Glutamatergic neuron (in vitro differentiated cells): ENCODE measurements around the gene FAM174B. TPM values are rescaled to one million over a fixed set of nuclear protein-coding genes. Genes with fewer than 3 reads are reported as not detected.

Source experiments
- DNase-seq: peaks from one replicate; pipeline ENCODE4 v3.0.0; 2022
- H3K27ac Mint-ChIP-seq: one replicate; pipeline ENCODE4 v1.8.0; 2020; ENCODE audit warnings: mild to moderate bottlenecking, mixed read lengths, inconsistent platforms; ENCODE audit not compliant: unreplicated experiment
- H3K27me3 Mint-ChIP-seq: one replicate; pipeline ENCODE4 v1.8.0; 2020; ENCODE audit warnings: mild to moderate bottlenecking, moderate library complexity, mixed read lengths, inconsistent platforms; ENCODE audit not compliant: unreplicated experiment
- H3K36me3 Mint-ChIP-seq: one replicate; pipeline ENCODE4 v1.8.0; 2020; ENCODE audit warnings: mild to moderate bottlenecking, mixed read lengths, inconsistent platforms; ENCODE audit not compliant: unreplicated experiment
- H3K4me1 Mint-ChIP-seq: one replicate; pipeline ENCODE4 v1.8.0; 2020; ENCODE audit warnings: mild to moderate bottlenecking, low read depth, mixed read lengths, inconsistent platforms; ENCODE audit not compliant: unreplicated experiment
- H3K4me3 Mint-ChIP-seq: one replicate; pipeline ENCODE4 v1.8.0; 2020; ENCODE audit warnings: mild to moderate bottlenecking, mixed read lengths, inconsistent platforms; ENCODE audit not compliant: unreplicated experiment
- H3K9me3 Mint-ChIP-seq: one replicate; pipeline ENCODE4 v1.8.0; 2020; ENCODE audit warnings: mild to moderate bottlenecking, moderate library complexity, mixed read lengths, inconsistent platforms; ENCODE audit not compliant: unreplicated experiment
- total RNA-seq: library from RNA; stranded (reverse); fragmentation: NEBNext Ultra II Directional; extraction: Animal tissue kit (Norgen Biotek cat#: 25700); gene quantifications from one replicate; pipeline ENCODE4 v1.2.1, GENCODE V29; 2021; ENCODE audit not compliant: unreplicated experiment
- TF ChIP-seq, protein P1 (sequence below): fragments of 200-600 bp; sonication (generic); IDR thresholded peaks from one replicate; pipeline ENCODE4 v1.5.0; 2021; ENCODE audit not compliant: partially characterized antibody, unreplicated experiment

Gene FAM174B
- total RNA-seq, 1 donor from 2014 or later, result 8.6 TPM

- Mint-ChIP-seq H3K4me1 (peaks cover 27% of the 10 kb centered on the region), H3K4me3 (no peak overlapping the region), H3K9me3 (peaks cover 9% of the 10 kb centered on the region), H3K27me3 (peaks cover 5% of the 10 kb centered on the region), H3K36me3 (no peaks in the 10 kb centered on the region), H3K27ac (peak overlapping the region; percentile 33)
- DNase-seq, result no peak
- TF ChIP-seq, protein P1, sequence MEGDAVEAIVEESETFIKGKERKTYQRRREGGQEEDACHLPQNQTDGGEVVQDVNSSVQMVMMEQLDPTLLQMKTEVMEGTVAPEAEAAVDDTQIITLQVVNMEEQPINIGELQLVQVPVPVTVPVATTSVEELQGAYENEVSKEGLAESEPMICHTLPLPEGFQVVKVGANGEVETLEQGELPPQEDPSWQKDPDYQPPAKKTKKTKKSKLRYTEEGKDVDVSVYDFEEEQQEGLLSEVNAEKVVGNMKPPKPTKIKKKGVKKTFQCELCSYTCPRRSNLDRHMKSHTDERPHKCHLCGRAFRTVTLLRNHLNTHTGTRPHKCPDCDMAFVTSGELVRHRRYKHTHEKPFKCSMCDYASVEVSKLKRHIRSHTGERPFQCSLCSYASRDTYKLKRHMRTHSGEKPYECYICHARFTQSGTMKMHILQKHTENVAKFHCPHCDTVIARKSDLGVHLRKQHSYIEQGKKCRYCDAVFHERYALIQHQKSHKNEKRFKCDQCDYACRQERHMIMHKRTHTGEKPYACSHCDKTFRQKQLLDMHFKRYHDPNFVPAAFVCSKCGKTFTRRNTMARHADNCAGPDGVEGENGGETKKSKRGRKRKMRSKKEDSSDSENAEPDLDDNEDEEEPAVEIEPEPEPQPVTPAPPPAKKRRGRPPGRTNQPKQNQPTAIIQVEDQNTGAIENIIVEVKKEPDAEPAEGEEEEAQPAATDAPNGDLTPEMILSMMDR, result no peak
Measured at GRCh38 chr15:92621972-92622533, 33.5 kb downstream of the FAM174B start.

DNA sequence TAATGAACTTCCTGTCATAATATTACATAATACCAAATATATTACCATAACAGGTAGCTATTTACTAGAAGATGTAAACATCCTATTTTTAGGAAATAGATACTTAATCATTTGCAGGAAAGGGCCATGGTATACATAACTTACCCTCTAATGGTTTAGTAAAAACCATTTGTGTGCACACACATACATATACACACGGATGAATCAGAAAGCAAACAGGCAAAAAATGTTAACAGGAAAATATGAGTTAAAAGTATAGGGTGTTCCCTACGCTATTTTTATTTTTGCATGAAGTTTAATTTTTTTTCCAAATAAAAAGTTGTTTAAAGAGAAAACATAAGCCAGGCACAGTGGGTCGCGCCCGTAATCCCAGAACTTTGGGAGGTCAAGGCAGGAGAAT, 34.6 kb downstream of the FAM174B start:
- Mint-ChIP-seq H3K27me3 (peaks cover 7% of the 10 kb centered on the region), H3K4me1 (peaks cover 27% of the 10 kb centered on the region), H3K27ac (no peak overlapping the region), H3K4me3 (no peak overlapping the region), H3K9me3 (peaks cover 7% of the 10 kb centered on the region), H3K36me3 (no peaks in the 10 kb centered on the region)
- DNase-seq, result no peak
- TF ChIP-seq, protein P1, result no peak

- Mint-ChIP-seq H3K36me3 (no peaks in the 10 kb centered on the region), H3K27ac (no peak overlapping the region), H3K9me3 (peaks cover 5% of the 10 kb centered on the region), H3K27me3 (peaks cover 6% of the 10 kb centered on the region), H3K4me1 (peaks cover 20% of the 10 kb centered on the region), H3K4me3 (no peak overlapping the region)
- TF ChIP-seq, protein P1, result no peak
- no peak for DNase-seq
Measured at GRCh38 chr15:92619145-92620101, 36.2 kb downstream of the FAM174B start.

DNA sequence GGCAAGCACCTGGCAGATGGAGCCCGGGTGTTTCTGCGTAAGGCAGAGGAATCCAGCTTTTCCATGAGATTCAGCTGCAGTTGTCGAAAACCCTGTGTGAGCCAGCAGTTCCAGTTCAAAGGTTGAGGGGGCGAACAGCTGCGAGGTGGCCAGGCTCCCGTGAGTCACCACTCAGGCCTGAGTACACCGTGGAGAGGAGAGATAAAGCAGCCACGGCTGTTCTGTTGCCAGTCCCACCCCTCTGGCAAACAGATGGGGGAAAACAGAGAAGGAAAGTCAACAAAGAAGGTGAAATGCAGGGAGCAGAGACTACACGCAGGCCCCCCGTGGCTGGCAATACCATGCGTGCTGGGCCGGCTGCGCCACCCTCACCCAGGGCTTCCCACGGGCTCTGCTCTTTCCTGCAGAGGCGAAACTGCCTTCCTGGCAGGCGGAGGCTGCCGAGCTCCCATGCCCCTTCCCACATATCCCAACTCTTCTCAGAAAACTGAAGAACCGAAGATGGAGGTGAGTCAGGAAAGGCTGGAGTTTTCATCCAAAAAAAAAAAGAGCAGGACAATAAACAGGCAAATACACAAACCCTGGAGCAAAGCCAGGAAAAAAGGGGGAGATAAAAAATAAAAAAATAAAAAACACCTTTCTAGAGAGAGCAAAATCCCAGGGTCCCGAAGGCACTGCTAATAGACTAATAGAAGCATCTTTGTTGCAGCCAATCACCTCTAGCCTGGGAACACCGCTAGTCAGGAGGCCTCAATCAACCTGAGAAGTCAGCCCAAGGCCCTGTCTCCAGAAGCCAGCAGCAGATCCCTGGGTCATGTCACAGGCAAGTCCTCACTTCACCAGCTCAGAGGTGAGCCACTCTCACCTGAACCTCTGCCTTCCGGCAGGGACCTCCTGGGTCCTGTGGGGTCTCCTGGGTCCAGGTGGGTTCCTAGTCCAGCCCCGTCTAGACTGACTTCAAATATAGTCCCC, 37.7 kb downstream of the FAM174B start:
- Mint-ChIP-seq H3K4me3 (peak overlapping the region; percentile 49), H3K4me1 (peaks cover 7% of the 10 kb centered on the region), H3K27ac (peak overlapping the region; percentile 1), H3K27me3 (peaks cover 2% of the 10 kb centered on the region), H3K36me3 (no peaks in the 10 kb centered on the region), H3K9me3 (no peaks in the 10 kb centered on the region)
- TF ChIP-seq, protein P1, result no peak
- no peak for DNase-seq
